Activated CD4-positive, alpha-beta T cell treated with anti-CD3 and anti-CD28 coated beads, Interleukin-10, Interleukin-2, amounts not matched to agents 100 ng/mL and 50 ng/mL, durations not matched to agents 16 hours and 8 hours (primary cell): Measurements from ENCODE around the gene RDH5.

ENCODE experiments used
- DNase-seq: peaks from one replicate; pipeline ENCODE4 v3.0.0-alpha.2; 2020

RDH5 gene

DNA sequence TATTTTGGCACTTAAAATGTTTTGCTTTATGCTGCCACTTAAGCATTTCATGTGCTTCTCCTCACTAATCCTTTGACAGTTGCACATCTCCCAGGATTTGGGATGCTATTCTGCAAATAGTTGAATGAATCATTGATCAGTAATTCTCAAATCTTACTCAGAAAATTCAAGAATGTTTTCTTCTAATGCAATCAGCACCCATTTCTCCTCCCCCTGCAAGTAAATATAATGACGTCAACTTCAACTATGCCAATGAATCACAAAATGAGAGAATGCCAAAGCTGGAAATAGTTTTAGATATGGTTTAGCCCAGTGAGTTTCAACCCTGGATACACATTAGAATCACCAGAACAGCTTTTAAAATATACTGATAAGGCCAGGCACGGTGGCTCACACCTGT is 6.5 kb upstream of the RDH5 start:
- DNase-seq = no peak

- DNase-seq = no peak
These were observed 4.9 kb upstream of the RDH5 start for GRCh38 chr12:55715169-55715764.

- peak; percentile 97 for DNase-seq
These were observed 4.2 kb upstream of the RDH5 start, which contains the start of gene BLOC1S1 for GRCh38 chr12:55715833-55716581. Gene BLOC1S1, plus strand, starts transcription at chr12:55716046. Its CDS starts 6 bp downstream, at chr12:55716052.

DNA sequence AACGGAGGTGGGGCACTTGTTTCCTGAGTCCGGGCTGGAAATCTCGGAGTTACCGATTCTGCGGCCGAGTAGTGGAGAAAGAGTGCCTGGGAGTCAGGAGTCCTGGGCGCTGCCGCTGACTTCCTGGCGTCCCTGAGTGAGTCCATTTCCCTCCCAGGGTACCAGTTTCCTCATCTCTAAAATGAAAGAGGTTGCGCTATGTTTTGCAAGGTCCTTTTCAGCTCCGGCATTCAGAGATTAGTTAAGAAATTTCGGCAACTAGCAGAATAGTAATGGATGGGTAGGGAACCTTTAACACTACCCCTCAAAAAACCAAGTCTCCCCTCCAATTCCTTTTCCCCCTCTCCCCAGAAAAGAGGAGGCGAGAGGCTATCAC is 3.6 kb upstream of the RDH5 start:
- no peak for DNase-seq

DNA sequence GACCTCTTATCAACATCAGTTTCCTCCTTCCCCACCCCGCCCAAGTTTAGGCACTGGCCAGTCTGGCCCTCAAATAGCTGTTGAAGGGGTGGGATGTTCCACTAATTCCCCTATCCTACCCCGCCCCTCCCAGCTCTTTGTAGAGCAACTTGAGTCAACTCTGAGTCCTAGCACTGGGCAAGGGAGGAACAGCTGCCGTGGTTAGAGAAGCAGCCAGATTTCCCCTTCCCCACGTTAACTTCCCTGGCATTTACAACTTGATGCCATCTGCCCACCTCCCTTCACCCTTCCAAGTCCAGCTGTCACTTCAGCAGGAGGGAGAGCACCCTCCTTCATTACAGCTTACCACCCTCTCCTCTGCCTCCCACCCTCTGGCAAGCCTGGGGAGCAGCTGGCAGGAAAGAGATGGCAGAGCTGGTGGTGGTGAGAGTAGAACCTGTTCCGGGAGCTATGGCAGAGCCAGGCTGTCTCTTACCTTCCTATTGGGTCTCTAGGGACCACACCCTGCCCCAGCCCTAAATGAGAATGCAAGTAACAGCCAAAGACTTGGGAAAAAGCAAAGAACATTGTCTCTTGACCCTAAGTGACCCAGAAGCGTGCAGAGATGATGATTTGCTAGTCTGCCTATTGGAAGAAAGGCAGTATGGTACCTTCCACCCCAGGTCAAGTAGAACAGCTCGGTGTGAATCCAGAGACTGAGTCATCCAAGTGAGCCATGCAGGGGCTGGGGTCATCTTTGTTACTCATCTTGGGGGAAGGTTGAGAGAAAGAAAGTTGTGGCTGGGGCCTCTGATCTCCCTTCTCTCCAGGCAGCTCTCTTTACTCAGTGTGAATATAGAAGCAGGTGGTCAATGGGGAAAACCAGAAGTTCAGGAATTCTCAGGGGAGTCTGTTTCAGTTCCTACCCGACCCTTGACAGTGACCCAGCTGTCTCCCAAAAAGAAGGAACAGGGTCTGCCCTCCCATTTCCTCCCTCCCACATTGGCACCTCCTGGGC is 2.9 kb upstream of the RDH5 start:
- peak; percentile 51 for DNase-seq

DNA sequence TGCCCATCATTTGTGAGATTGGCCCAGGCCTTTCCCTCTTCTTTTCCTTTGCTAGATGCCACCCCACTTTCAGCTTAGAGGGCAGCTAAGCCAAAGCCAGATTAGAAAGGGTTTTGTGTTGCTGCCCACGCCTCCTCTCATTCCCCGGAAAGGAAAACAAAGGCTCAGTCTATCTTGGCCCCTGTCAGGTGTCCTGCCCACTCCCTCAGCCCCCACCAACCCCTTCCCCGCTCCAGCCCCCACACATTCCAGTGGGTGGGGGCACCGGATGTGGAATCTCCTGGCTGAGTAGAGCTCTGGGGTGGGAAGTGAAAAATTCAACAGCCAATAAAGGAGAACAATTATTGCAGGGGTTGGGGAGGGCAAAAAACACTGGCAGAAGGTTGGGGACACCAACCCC is 2.2 kb upstream of the RDH5 start:
- DNase-seq = no peak

- DNase-seq = no peak
These were observed 1.4 kb upstream of the RDH5 start for GRCh38 chr12:55718624-55719275.

GRCh38 chr12:55719371-55719770 is 822 bp upstream of the RDH5 start:
- DNase-seq = no peak

- no peak for DNase-seq
These were observed 776 bp downstream of the RDH5 start for GRCh38 chr12:55720894-55721444.

GRCh38 chr12:55721601-55722213 is 1.5 kb downstream of the RDH5 start:
- no peak for DNase-seq

DNA sequence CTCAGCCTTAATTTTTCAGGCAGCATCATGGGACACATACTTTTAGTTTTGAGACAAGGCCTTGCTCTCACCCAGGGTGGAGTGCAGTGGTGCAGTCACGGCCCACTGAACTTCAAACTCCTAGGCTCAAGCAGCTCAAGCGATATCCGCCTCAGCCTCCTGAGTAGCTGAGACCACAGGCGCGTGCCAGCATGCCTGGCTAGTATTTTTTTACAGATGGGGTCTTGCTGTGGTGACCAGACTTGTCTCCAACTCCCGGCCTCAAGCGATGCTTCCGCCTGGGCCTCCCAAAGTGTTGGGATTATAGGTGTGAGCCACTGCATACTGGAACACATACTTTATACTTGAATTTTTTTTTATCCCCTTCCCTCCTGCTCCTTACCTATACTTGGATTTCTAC is 2.8 kb downstream of the RDH5 start:
- no peak for DNase-seq

GRCh38 chr12:55723516-55724225 is 3.5 kb downstream of the RDH5 start:
- DNase-seq = no peak

DNA sequence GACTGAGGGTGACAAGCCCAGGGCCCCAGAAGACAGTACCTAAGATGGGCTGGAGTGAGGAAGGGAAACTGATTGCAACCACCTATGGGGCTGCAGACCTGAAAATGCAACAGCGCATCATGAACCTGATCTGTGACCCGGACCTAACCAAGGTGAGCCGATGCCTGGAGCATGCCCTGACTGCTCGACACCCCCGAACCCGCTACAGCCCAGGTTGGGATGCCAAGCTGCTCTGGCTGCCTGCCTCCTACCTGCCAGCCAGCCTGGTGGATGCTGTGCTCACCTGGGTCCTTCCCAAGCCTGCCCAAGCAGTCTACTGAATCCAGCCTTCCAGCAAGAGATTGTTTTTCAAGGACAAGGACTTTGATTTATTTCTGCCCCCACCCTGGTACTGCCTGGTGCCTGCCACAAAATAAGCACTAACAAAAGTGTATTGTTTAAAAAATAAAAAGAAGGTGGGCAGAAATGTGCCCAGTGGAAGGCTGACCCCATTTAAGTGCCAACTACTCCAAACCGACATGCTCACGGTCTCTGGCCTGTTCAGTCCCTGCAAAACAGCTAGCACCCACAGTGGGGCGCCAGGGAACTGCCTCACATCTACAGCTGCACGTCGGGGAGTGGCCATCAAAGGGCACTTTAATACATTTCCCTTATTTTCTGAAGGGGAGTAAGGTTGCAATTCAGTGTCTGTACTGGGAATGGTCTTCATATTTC is 4.2 kb downstream of the RDH5 start:
- peak; percentile 75 for DNase-seq

GRCh38 chr12:55724940-55725309 is 4.7 kb downstream of the RDH5 start:
- no peak for DNase-seq

GRCh38 chr12:55725556-55725955 is 5.4 kb downstream of the RDH5 start:
- DNase-seq = no peak

DNA sequence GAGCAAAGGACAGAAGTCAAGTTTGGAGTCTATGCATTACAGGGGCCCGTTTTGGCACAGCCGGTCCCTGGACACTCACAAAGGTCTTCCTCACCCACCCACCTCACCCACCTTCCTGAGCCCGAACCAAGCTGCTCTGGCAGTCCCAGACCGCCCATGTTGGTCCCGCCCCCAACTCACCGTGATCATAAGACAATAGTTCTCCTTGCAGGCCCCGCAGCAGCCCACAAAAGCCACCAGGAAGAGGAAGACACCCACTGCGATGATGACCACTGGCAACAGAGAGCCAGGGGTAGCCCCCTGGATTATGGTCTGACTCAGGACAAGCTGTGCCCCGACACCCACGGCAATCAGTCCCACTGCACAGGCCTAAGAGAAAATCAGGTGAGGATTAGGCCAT is 6.8 kb downstream of the RDH5 start:
- DNase-seq = no peak

- DNase-seq = no peak
These were observed 7.5 kb downstream of the RDH5 start for GRCh38 chr12:55727643-55728185.

- DNase-seq = no peak
These were observed 8.2 kb downstream of the RDH5 start for GRCh38 chr12:55728186-55728938.

GRCh38 chr12:55728939-55729818 is 9.0 kb downstream of the RDH5 start, which contains the start of gene CD63:
Gene CD63, minus strand, starts transcription at chr12:55729009. Its CDS starts 668 bp downstream, at chr12:55728341.
- peak; percentile 84 for DNase-seq
